ENCODE results near the gene ADSS2.

The ADSS2 gene

GRCh38 chr1:244451951-244452795 lies 464 bp upstream of the ADSS2 start:
- Histone ChIP-seq H3K9me3 (ENCODE audit: insufficient read depth, low read length, severe bottlenecking) (no peaks in the 10 kb centered on the region), H3K27me3 (ENCODE audit: insufficient read depth, low read length, poor library complexity) (no peaks in the 10 kb centered on the region), H3K79me2 (ENCODE audit: insufficient read depth, low read length) (peaks cover 45% of the 10 kb centered on the region), H3K4me2 (ENCODE audit: insufficient read depth, low read length) (peak overlapping the region; percentile 83), H3K9ac (ENCODE audit: low read depth, low read length) (peak overlapping the region; percentile 91), H3K4me1 (ENCODE audit: insufficient read depth, low read length) (peaks cover 40% of the 10 kb centered on the region), H3K36me3 (ENCODE audit: insufficient read depth, low read length) (peaks cover 22% of the 10 kb centered on the region), H2AFZ (ENCODE audit: low read depth, low read length) (peak overlapping the region; percentile 82), H3K4me3 (ENCODE audit: low read depth in 1 of 2, low read length in 2 of 2) (peak overlapping the region; percentile 59 to 80; a peak in 3 of 4 replicates), H4K20me1 (ENCODE audit: insufficient read depth, low read length) (peaks cover 4% of the 10 kb centered on the region; the same call in 1 of the 2 replicates), H3K27ac (ENCODE audit: low read length) (peak overlapping the region; percentile 98)
- ATAC-seq (ENCODE audit: insufficient read depth, low read depth) = peak; percentile 90
- TF ChIP-seq EZH2 (IDR thresholded peaks at IDR 0.05; ENCODE audit: borderline replicate concordance, low read depth, low read length, severe bottlenecking) (no peak), CTCF (IDR thresholded peaks at IDR 0.05; ENCODE audit: borderline replicate concordance, extremely low read depth, low read length, poor library complexity, severe bottlenecking) (peak; percentile 54)
- DNase-seq = peak; percentile 99

GRCh38 chr1:244450597-244451538 lies 841 bp downstream of the ADSS2 start:
- H4K20me1 ChIP-seq (ENCODE audit: insufficient read depth, low read length) = peaks cover 7% of the 10 kb centered on the region; the same call in 1 of the 2 replicates
- TF ChIP-seq EZH2 (IDR thresholded peaks at IDR 0.05; ENCODE audit: borderline replicate concordance, low read depth, low read length, severe bottlenecking) = no peak
- TF ChIP-seq CTCF (IDR thresholded peaks at IDR 0.05; ENCODE audit: borderline replicate concordance, extremely low read depth, low read length, poor library complexity, severe bottlenecking) = no peak
- no peaks in the 10 kb centered on the region for H3K9me3 ChIP-seq (ENCODE audit: insufficient read depth, low read length, severe bottlenecking)
- peak overlapping the region; percentile 91 for H3K9ac ChIP-seq (ENCODE audit: low read depth, low read length)
- peak overlapping the region; percentile 59 to 80 for H3K4me3 ChIP-seq (ENCODE audit: low read depth in 1 of 2, low read length in 2 of 2)
- H3K4me2 ChIP-seq (ENCODE audit: insufficient read depth, low read length) = peak overlapping the region; percentile 83
- DNase-seq = peak; percentile 79
- no peaks in the 10 kb centered on the region for H3K27me3 ChIP-seq (ENCODE audit: insufficient read depth, low read length, poor library complexity)
- ATAC-seq (ENCODE audit: insufficient read depth, low read depth) = peak; percentile 33
- H3K79me2 ChIP-seq (ENCODE audit: insufficient read depth, low read length) = peaks cover 58% of the 10 kb centered on the region
- peak overlapping the region; percentile 97 for H2AFZ ChIP-seq (ENCODE audit: low read depth, low read length)
- H3K4me1 ChIP-seq (ENCODE audit: insufficient read depth, low read length) = peaks cover 40% of the 10 kb centered on the region
- H3K36me3 ChIP-seq (ENCODE audit: insufficient read depth, low read length) = peaks cover 23% of the 10 kb centered on the region
- H3K27ac ChIP-seq (ENCODE audit: low read length) = peak overlapping the region; percentile 98

GRCh38 chr1:244449936-244450508 lies 1.7 kb downstream of the ADSS2 start:
- H3K9ac ChIP-seq (ENCODE audit: low read depth, low read length) = peak overlapping the region; percentile 91
- no peaks in the 10 kb centered on the region for H3K9me3 ChIP-seq (ENCODE audit: insufficient read depth, low read length, severe bottlenecking)
- TF ChIP-seq EZH2 (IDR thresholded peaks at IDR 0.05; ENCODE audit: borderline replicate concordance, low read depth, low read length, severe bottlenecking) (no peak), CTCF (IDR thresholded peaks at IDR 0.05; ENCODE audit: borderline replicate concordance, extremely low read depth, low read length, poor library complexity, severe bottlenecking) (no peak)
- peak overlapping the region; percentile 97; the same call in 1 of the 2 replicates for H2AFZ ChIP-seq (ENCODE audit: low read depth, low read length)
- peaks cover 7% of the 10 kb centered on the region; the same call in 1 of the 2 replicates for H4K20me1 ChIP-seq (ENCODE audit: insufficient read depth, low read length)
- peaks cover 40% of the 10 kb centered on the region for H3K4me1 ChIP-seq (ENCODE audit: insufficient read depth, low read length)
- ATAC-seq (ENCODE audit: insufficient read depth, low read depth) (no peak), DNase-seq (no peak)
- H3K79me2 ChIP-seq (ENCODE audit: insufficient read depth, low read length) = peaks cover 67% of the 10 kb centered on the region
- no peaks in the 10 kb centered on the region for H3K27me3 ChIP-seq (ENCODE audit: insufficient read depth, low read length, poor library complexity)
- H3K4me3 ChIP-seq (ENCODE audit: low read depth in 1 of 2, low read length in 2 of 2) = peak overlapping the region; percentile 59 to 80; a peak in 3 of 4 replicates
- H3K27ac ChIP-seq (ENCODE audit: low read length) = peak overlapping the region; percentile 98
- peak overlapping the region; percentile 83 for H3K4me2 ChIP-seq (ENCODE audit: insufficient read depth, low read length)
- peaks cover 29% of the 10 kb centered on the region for H3K36me3 ChIP-seq (ENCODE audit: insufficient read depth, low read length)
